Progenitor cell of endocrine pancreas (in vitro differentiated cells): ENCODE results near the gene HS2ST1. TPM values are rescaled to one million over a fixed set of nuclear protein-coding genes. Genes with fewer than 3 reads are reported as not detected.
A peak's percentile ranks its signal among the peaks of the same experiment; 100 is the strongest.

Experiments
- DNase-seq: peaks from one replicate; pipeline ENCODE4 v3.0.0; 2021; ENCODE audit warnings: low spot score; ENCODE audit not compliant: unreplicated experiment
- H3K27ac Mint-ChIP-seq: 2 replicates; pipeline ENCODE4 v1.8.0; 2021; ENCODE audit warnings: mild to moderate bottlenecking, moderate library complexity, mixed read lengths
- H3K27me3 Mint-ChIP-seq: 2 replicates; pipeline ENCODE4 v1.8.0; 2021; ENCODE audit warnings: mixed read lengths
- H3K36me3 Mint-ChIP-seq: 2 replicates; pipeline ENCODE4 v1.8.0; 2022; ENCODE audit warnings: mixed read lengths; ENCODE audit not compliant: insufficient read depth
- H3K4me1 Mint-ChIP-seq: 2 replicates; pipeline ENCODE4 v1.8.0; 2021; ENCODE audit warnings: low read depth, mixed read lengths
- H3K4me3 Mint-ChIP-seq: 2 replicates; pipeline ENCODE4 v1.8.0; 2021; ENCODE audit warnings: low read depth, mild to moderate bottlenecking, moderate library complexity, mixed read lengths
- H3K9me3 Mint-ChIP-seq: 2 replicates; pipeline ENCODE4 v1.8.0; 2021; ENCODE audit warnings: low read depth, mixed read lengths
- total RNA-seq: library from RNA; stranded (reverse); gene quantifications from 2 replicates; pipeline ENCODE4 v1.2.1, GENCODE V29; 2021
- TF ChIP-seq, protein P1 (sequence below): fragments of 200-600 bp; sonication (generic); IDR thresholded peaks from one replicate; pipeline ENCODE4 v1.5.0; 2021; ENCODE audit warnings: antibody characterized with exemption, mild to moderate bottlenecking; ENCODE audit not compliant: unreplicated experiment

The HS2ST1 gene
- total RNA-seq, 1 donor from 2014 or later: 41.4 TPM

DNA sequence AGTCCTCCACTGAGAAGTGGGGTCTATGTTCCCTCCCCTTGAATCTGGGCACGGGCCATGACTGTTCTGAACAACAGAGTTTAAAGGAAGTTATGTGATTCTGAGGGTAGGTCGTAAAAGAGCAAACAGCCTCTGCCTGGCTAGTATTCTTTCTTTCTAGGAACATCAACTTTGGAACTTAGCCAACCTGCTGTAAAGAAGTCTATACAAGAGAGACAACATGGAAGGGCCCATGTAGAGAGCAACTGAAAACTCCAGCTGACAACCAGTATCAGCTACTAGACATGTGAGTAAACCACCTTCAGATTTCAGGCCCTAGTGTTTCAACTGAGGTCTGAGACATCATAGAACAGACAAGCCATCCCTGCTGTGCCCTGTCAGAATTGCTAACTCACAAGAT is 8.0 kb upstream of the HS2ST1 start:
- H3K4me3 Mint-ChIP-seq: no peak overlapping the region
- TF ChIP-seq, protein P1, sequence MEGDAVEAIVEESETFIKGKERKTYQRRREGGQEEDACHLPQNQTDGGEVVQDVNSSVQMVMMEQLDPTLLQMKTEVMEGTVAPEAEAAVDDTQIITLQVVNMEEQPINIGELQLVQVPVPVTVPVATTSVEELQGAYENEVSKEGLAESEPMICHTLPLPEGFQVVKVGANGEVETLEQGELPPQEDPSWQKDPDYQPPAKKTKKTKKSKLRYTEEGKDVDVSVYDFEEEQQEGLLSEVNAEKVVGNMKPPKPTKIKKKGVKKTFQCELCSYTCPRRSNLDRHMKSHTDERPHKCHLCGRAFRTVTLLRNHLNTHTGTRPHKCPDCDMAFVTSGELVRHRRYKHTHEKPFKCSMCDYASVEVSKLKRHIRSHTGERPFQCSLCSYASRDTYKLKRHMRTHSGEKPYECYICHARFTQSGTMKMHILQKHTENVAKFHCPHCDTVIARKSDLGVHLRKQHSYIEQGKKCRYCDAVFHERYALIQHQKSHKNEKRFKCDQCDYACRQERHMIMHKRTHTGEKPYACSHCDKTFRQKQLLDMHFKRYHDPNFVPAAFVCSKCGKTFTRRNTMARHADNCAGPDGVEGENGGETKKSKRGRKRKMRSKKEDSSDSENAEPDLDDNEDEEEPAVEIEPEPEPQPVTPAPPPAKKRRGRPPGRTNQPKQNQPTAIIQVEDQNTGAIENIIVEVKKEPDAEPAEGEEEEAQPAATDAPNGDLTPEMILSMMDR: no peak
- DNase-seq: no peak
- peaks cover 6% of the 10 kb centered on the region for H3K4me1 Mint-ChIP-seq
- peaks cover 19% of the 10 kb centered on the region for H3K36me3 Mint-ChIP-seq
- H3K9me3 Mint-ChIP-seq: no peaks in the 10 kb centered on the region
- no peaks in the 10 kb centered on the region for H3K27me3 Mint-ChIP-seq
- H3K27ac Mint-ChIP-seq: no peak overlapping the region

GRCh38 chr1:86912281-86912900 is 2.0 kb upstream of the HS2ST1 start:
- TF ChIP-seq, protein P1: no peak
- H3K4me1 Mint-ChIP-seq: peaks cover 18% of the 10 kb centered on the region
- H3K4me3 Mint-ChIP-seq: no peak overlapping the region
- H3K9me3 Mint-ChIP-seq: no peaks in the 10 kb centered on the region
- peak overlapping the region; percentile 21 for H3K27ac Mint-ChIP-seq
- no peaks in the 10 kb centered on the region for H3K27me3 Mint-ChIP-seq
- peaks cover 11% of the 10 kb centered on the region for H3K36me3 Mint-ChIP-seq
- no peak for DNase-seq

DNA sequence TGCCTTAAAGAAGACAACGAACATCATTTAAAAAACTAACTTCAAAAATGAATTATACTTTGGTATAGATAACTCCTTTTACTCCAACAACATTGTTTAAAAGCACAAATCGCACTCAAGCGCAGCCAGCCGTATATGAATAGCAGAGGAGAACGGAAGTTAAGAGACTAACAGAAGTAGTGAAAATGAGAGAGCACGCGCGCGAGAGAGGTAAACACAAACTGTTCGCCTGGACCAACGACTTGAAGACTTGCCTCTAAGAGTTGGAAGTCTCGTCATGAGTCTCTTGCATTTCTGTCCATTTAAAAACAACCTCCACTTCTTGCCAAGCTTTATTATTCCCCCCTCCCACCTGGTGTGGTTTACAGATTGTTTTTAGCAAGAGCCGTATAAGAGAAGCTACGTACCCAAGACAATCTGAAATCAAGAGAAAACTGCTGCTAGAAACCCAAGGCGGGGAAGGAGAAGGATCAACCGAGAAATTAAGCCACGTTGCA is 988 bp upstream of the HS2ST1 start:
- Mint-ChIP-seq H3K4me3 (no peak overlapping the region), H3K36me3 (peaks cover 8% of the 10 kb centered on the region), H3K27ac (no peak overlapping the region), H3K9me3 (no peaks in the 10 kb centered on the region), H3K27me3 (no peaks in the 10 kb centered on the region), H3K4me1 (peaks cover 18% of the 10 kb centered on the region)
- TF ChIP-seq, protein P1: no peak
- no peak for DNase-seq

GRCh38 chr1:86913896-86914600 is 387 bp upstream of the HS2ST1 start, which contains the start of gene SELENOF:
TSS of gene SELENOF (minus strand) at chr1:86914126. CDS start at chr1:86914111, 15 bp downstream.
- TF ChIP-seq, protein P1: no peak
- Mint-ChIP-seq H3K4me3 (no peak within 1 kb of the TSS), H3K4me1 (peaks cover 18% of the 10 kb centered on the region), H3K9me3 (no peaks in the 10 kb centered on the region), H3K27me3 (no peaks in the 10 kb centered on the region), H3K27ac (no peak within 1 kb of the TSS), H3K36me3 (peaks cover 8% of the 10 kb centered on the region)
- peak; percentile 96 for DNase-seq

- peaks cover 7% of the 10 kb centered on the region for H3K36me3 Mint-ChIP-seq
- no peak overlapping the region for H3K27ac Mint-ChIP-seq
- H3K27me3 Mint-ChIP-seq: no peaks in the 10 kb centered on the region
- TF ChIP-seq, protein P1: no peak
- H3K4me3 Mint-ChIP-seq: no peak overlapping the region
- no peaks in the 10 kb centered on the region for H3K9me3 Mint-ChIP-seq
- DNase-seq: peak; percentile 31
- peaks cover 18% of the 10 kb centered on the region for H3K4me1 Mint-ChIP-seq
Observed at GRCh38 chr1:86914998-86915736, 732 bp downstream of the HS2ST1 start.
